ENCODE results near the gene CDYL. TPM values are rescaled to one million over a fixed set of nuclear protein-coding genes. Genes with fewer than 3 reads are reported as not detected.

Gene CDYL
- total RNA-seq, 1 donor from 2014 or later: 74.1 TPM

GRCh38 chr6:4804095-4804494 is 27.9 kb downstream of the CDYL start:
- H3K4me1 Mint-ChIP-seq (ENCODE audit: unreplicated experiment): peaks cover 36% of the 10 kb centered on the region
- no peak for DNase-seq (ENCODE audit: extremely low spot score, unreplicated experiment)
- H3K27ac Mint-ChIP-seq: no peak overlapping the region

GRCh38 chr6:4805553-4806336 is 29.5 kb downstream of the CDYL start:
- Mint-ChIP-seq H3K4me1 (ENCODE audit: unreplicated experiment) (peaks cover 36% of the 10 kb centered on the region), H3K36me3 (peaks cover 19% of the 10 kb centered on the region), H3K4me3 (no peak overlapping the region), H3K27ac (no peak overlapping the region), H3K27me3 (no peaks in the 10 kb centered on the region), H3K9me3 (peaks cover 6% of the 10 kb centered on the region)
- peak; percentile 61 for TF ChIP-seq CTCF (conservative IDR thresholded peaks at IDR 0.05)
- DNase-seq (ENCODE audit: extremely low spot score, unreplicated experiment): no peak

More at GRCh38 chr6:4804095-4804494, 27.9 kb downstream of the CDYL start:
- H3K4me3 Mint-ChIP-seq: no peak overlapping the region
- no peaks in the 10 kb centered on the region for H3K27me3 Mint-ChIP-seq
- peaks cover 17% of the 10 kb centered on the region for H3K36me3 Mint-ChIP-seq
- H3K9me3 Mint-ChIP-seq: no peaks in the 10 kb centered on the region
- no peak for TF ChIP-seq CTCF (conservative IDR thresholded peaks at IDR 0.05)

- Mint-ChIP-seq H3K36me3 (peaks cover 17% of the 10 kb centered on the region), H3K27me3 (no peaks in the 10 kb centered on the region), H3K27ac (no peak overlapping the region), H3K9me3 (peaks cover 8% of the 10 kb centered on the region), H3K4me1 (ENCODE audit: unreplicated experiment) (peaks cover 36% of the 10 kb centered on the region), H3K4me3 (no peak overlapping the region)
- no peak for DNase-seq (ENCODE audit: extremely low spot score, unreplicated experiment)
- TF ChIP-seq CTCF (conservative IDR thresholded peaks at IDR 0.05): no peak
Observed at GRCh38 chr6:4806337-4806725, 30.1 kb downstream of the CDYL start.

- Mint-ChIP-seq H3K4me3 (no peak overlapping the region), H3K27me3 (no peaks in the 10 kb centered on the region), H3K27ac (no peak overlapping the region), H3K4me1 (ENCODE audit: unreplicated experiment) (peaks cover 36% of the 10 kb centered on the region), H3K36me3 (peaks cover 18% of the 10 kb centered on the region), H3K9me3 (peaks cover 8% of the 10 kb centered on the region)
- TF ChIP-seq CTCF (conservative IDR thresholded peaks at IDR 0.05): no peak
- DNase-seq (ENCODE audit: extremely low spot score, unreplicated experiment): no peak
Observed at GRCh38 chr6:4806791-4807190, 30.6 kb downstream of the CDYL start.

GRCh38 chr6:4808396-4808795 is 32.2 kb downstream of the CDYL start:
- Mint-ChIP-seq H3K4me3 (no peak overlapping the region), H3K36me3 (peaks cover 20% of the 10 kb centered on the region), H3K27me3 (no peaks in the 10 kb centered on the region), H3K9me3 (peaks cover 8% of the 10 kb centered on the region), H3K4me1 (ENCODE audit: unreplicated experiment) (peaks cover 27% of the 10 kb centered on the region), H3K27ac (no peak overlapping the region)
- no peak for TF ChIP-seq CTCF (conservative IDR thresholded peaks at IDR 0.05)
- no peak for DNase-seq (ENCODE audit: extremely low spot score, unreplicated experiment)

Measured in type B pancreatic cell (in vitro differentiated cells).